ENCODE measurements around the gene OSBPL6.
A peak's percentile ranks its signal among the peaks of the same experiment; 100 is the strongest.

OSBPL6 gene

DNA sequence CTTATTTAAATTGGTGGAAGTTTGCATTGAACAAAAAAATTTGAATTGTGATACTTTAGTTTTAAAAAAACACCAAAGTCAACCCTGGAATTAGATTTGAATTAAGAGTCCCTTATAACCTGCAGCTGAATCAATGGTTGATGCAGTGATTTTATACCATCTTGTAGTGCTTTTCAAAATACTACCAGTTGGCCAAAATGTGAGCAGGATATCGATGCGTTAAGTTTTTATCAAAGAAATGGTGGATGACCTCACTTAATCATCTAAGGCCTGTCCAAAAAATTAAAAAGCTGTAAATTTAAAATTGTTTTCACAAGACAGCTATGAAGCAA lies 48.2 kb downstream of the OSBPL6 start:
- DNase-seq: no peak

DNA sequence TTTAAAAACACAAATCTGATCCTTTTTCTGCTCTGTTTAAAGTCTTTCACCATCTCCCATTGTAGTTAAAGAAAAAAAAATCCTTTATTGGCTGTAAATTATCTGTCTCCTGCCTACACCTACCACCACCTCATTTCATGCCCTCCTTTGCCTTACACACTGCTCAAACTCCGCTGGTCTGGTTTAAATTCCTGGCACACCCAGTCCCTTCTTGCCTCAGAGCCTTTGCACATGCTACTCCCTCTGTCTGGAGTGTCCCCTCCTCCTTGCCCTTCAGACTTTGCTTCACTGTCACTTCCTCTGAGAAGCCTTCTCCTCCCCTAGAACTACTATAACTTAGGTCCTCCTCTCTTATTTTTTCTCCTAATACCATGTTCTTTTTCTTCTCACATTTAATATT lies 49.6 kb downstream of the OSBPL6 start:
- no peak for DNase-seq

DNA sequence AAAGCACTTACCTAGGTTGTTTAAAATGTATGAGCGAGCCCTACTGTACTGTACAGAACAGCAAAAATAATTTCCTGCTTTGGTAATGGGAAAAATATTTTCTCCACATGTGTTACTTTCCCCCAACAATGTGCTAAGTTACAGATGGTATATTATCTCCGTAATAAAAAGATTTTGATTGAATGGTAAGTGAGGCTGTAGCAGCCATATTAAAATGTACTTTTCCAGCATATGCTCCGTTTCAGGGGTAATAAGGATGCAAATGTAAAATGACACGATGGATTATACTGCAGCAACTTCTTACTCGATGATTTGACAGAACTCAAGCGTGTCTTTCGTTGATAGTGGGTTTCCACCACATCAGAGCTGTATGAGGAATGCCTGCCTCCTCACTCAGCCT lies 50.5 kb downstream of the OSBPL6 start:
- no peak for DNase-seq

DNA sequence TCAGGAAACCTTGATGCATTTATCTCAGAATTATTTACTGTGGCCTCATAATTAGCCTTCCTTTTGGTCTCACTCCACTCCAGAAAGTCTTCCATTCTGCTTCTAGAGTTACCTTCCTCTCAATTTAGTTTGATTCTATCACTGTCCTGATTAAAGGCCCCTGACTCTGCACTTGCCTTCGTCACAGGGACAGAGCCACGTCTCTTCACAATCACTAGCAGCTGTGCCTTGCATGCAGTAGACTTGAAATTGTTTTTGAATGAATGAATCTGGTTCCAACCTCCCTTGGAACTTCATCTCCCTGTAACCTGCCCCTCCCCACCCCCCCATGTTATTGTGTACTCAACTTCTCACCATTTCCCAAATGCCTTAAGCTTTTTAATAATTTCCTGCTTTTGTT lies 52.4 kb downstream of the OSBPL6 start:
- no peak for DNase-seq

DNA sequence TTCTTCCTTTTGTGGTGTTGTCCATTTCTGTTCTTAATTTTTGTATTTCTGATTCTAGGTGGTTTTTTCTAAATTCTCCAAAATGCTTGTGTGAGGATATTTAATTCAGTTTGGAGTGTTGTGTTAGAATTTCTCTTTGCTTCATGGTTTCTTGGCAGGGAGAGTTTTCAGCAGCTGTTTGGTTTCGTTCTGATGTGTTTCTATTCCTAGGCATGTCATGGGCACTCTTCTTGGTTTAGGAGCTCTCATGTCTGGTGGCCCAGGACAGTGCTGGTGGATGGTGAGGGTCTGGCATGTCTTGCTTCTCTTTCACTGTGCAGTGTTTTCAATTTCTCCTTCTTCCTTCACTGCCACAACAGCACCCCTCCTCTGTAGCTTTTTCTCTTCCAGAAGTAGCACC lies 52.9 kb downstream of the OSBPL6 start:
- DNase-seq: no peak

DNA sequence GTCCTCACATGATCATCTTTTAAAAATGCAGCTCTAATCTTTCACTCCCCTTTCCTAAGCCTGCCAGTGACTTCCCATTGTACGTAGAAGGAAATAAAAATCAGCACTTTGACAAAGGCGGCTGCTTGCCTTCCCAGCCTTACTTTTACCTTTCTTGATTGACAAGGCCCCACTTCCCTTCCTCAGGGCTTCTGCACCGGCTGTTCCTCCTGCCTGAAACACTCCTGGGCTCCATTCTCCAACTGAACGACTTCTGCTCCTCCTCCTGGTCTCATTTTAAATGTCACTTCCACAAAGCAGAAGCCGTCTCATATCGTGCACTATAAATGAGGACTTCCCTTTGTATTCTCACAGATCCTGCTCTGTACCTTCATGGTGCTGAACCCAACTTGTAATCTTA lies 56.1 kb downstream of the OSBPL6 start:
- DNase-seq: no peak

DNA sequence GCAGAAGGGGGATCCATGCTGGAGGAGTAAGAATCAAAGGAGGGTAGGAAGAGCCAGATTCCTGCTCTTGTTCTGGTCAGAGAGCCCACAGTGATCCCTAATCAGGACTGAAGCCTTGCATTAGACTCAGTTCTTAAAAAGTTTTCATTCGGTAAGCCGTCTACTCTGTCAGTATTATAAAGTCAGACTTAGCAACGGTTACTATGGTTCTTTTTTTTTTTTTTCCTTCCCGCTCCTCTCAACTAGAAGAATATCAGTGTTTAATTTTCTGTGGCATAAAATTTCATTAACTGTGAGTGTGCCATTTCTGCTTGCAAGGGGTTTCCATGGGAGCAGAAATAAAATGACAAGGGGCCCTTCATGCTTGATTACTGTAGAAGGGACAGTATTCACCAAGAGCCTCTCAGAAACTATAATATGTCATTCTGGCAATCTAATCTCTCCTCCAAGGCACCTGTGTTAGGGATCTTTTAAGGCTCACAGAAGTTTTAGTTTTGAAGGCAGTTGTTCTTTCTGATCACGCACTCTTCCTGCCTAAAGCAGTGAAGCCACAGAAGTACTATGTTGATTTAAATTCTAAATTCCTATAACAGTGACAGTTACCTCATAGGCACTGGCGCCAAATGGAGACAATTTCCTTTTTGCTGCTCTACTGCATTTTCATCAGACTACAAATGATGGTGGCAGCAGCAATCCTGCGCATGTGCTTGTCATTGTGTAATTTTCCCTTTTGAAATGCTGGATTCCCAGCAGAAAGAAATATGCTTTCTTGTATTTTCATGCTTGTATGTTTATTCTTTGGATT lies 57.0 kb downstream of the OSBPL6 start:
- no peak for DNase-seq

DNA sequence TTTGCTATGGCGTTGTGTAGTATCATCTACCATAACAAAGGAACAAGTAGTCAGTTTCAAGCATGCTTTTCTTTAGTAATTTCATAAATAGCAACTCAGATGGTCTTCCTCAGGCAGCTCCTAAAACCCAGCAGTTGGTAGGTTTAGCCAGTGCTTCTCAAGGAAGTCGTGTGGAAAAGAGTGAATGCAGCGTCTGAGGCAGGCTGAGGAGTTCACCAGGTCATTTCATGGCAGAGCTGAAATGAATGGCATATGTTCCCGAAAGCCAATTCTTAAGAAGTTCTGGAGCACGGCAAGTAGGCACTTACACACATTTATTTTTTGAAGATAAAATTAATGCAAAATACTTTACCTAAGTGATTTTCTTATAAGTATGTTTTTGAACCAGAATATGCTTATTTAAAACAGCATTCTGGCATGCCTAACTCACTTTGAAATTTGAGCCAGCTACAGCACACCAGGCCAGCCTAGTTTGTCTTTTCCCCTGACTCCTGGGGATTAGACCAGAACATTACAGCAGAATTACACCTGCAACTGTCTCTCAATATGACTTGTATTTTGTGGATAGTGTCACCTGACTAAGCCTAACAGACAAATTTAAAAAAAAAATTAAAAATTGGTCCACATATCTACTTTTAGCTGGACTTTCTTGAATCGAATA lies 62.2 kb downstream of the OSBPL6 start:
- DNase-seq: no peak

DNA sequence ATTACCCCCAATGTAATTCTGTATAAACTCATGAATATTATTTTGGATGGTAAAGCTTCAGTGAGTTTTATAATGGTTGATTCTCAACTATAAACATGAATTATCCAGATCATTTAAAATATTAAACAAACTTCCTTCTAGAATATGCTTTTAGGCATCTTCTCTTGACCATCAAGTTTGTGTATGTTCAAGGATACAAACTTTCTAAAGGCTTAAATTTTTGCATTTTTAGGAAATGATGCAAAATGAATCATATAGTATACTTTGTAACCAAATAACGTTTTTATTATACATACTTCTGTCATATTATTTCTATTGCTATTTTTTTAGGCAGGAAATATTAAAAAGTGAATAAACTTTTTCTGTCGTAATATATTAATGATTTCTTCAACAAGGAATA lies 62.8 kb downstream of the OSBPL6 start:
- DNase-seq: no peak

DNA sequence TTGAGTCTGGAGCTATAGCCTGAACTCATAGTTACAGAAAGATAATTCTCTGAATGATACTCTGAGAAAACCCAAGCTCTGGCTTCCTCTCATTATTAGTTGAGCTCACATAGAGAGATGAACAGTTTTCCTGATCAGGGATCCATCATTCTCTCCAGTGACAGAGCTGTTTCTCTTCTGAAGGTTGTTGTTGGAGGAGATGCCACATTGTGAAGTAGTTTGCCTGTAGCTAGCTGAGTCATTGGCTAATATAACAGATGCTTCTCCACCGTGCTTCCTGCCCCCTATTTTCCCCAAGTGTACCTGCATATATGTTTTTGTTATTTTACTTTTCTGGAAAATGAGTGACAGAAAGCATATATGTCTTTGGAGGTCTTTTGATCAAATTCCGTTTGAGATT lies 64.6 kb downstream of the OSBPL6 start:
- no peak for DNase-seq

DNA sequence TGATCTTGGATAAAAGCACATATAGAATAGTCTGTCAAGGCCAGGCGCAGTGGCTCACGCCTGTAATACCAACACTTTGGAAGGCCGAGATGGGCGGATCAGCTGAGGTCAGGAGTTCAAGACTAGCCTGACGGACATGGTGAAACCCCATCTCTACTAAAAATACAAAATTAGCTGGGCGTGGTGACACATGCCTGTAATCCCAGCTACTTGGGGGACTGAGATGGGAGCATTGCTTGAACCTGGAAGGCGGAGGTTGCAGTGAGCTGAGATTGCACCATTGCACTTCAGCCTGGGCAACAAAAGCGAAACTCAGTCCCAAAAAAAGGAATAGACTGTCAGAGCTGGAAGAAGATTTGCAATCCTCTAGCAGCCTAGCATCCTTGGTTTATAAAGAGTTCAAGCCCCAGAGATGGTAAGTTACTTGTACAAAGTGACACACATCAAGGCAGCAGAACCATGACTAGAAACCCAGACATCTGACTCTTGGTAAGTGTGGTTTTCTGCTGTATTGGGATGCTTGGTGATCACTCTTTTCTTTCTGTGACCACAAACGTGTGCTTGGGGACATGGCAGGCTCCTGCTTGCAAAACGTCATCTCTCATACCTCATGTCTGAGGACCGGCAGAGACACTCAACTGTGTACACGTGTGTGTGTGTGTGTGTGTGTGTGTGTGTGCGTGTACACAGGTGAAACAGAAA lies 69.0 kb downstream of the OSBPL6 start:
- DNase-seq: no peak

DNA sequence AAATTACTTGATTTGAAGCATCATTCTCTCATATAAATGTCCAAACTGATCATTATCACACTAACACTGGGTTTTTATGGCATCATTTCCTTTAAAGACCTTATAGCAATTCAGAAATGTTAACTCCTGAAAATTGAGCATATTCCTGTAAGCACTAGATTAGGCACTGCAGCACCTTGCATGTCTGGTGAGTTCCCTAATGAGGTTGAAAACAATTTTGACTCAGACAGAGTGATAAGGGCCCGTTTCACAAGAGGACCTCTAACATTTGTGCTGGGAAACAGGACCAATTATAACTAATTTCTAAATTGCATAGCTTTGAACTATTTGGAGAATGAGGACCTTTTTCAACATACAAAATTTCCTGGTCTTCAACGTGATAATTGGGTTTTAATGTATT lies 69.9 kb downstream of the OSBPL6 start:
- DNase-seq: no peak

DNA sequence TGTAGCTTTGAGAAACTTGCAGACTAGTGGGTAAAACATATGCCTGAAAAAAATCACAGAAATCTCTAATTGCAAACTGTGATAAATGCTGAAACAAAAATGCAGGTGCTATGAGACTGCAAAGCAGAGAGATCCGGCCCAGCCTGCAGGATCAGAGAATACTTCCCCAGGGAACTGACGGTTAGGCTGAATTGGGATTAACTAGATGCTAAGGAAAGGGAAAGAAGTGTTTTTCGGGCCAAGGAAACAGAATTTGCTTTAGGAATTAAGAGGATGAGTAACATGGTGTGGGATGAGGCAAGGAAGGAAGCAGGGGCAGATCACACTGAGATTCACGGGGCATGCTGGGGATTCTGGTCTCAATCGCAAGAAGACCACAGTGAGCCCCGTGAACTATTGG lies 71.5 kb downstream of the OSBPL6 start:
- no peak for DNase-seq

DNA sequence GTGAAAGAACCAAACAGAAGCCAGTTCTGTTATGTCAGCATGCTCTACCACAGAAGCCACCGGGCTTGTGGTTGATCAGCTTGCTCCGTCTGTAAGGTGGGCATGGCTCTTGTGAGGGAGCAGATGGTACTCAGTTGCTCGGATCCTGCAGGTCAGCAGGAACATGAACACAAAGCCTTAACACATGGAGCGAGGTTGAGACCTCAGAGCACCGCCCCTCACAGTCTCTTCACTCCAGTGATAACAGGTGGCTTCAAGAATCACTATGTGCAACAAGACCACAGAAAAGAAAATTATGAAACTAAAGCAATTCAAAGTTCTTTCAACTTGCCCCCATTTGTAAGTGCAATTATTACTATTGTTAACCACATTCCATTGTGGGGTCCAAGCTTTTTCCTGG lies 72.1 kb downstream of the OSBPL6 start:
- no peak for DNase-seq

DNA sequence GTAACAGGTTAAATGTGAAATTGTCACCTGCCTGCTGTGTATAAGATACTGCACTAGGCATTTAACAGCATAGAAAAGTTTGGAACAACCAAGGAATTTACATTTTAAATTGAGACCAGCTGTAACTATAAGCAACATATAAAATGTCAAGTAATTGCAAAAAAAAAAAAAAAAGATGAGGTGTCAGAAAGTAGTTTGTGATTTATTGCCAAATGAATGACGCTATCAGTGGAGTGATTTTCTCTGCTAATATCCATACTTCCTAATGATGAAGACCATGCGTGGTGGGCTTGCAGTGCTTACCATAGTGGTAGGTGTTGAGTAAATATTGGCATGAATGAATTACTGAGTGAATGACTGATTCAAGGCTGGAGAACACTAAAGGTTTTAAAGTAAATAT lies 73.3 kb downstream of the OSBPL6 start:
- DNase-seq: no peak

DNA sequence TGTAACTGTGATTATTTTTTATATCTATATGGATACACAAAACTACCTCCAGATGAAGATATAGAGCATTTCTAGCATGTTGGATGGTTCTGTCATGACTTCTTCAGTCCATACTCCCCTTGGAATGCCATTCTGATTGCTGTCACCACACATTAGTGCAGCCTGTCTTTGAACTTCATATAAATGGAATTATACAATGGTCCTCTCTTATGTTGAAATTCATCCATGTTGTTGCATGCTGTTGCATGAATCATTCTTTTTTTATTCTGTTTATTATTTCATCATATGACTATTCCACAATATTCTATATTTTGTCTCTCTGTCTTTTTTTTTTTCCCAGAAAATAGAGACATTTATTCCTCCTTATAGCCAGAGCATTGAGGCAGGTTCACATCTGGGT lies 74.1 kb downstream of the OSBPL6 start:
- no peak for DNase-seq

DNA sequence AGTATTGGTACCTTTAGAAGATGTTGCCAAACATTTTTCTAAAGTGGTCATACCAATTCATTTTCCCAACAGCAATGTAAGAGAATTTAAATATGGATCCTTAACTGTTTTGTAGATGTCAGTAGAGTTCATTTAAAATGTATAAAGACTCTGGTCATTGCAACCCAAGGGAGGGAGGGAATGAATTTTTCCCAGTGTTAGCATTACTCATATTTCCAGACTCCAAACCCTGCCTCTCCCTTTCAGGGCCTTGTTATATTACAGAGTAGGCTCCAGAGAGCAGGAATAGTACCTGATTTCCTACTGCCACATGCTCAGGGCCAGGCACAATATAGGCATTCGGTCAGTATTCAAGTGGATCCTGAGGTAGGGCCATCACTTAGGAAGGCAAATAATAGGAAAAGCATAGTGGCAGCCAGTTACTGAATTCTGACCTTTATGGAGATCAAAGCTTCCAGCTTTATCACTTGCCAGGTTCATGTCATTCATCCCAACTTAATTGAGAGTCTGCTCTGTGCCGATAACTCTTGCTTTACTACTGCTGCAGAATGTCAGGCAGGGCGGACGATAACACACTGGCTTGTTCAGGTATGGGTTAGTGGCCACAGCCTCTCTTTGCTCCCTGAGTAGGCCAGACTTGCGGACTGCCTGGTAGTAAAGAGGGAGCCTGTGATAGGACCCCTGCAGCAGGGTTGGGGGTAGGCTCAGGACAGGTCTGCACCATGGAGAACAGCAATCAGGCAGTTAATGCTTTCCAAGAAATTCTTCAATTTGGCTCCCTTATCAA lies 75.3 kb downstream of the OSBPL6 start:
- DNase-seq: no peak

DNA sequence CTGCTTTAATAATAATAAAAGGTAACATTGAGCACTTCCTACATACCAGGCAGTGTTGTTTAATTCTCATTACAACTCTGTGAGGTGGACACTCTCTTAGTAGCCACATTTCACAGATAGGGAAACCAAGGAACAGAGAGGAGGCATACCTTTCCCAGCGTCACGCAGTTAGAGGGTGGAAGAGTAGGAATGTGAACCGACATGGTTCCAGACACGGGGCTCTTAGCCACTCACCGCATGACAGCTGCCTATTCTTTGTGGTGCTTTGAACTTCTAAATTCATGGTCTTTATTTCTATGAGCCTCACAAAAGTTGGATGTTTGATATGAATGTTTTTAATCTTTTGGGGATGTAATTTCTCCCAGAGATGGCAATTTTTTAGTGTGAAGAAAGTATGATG lies 76.0 kb downstream of the OSBPL6 start:
- DNase-seq: no peak

DNA sequence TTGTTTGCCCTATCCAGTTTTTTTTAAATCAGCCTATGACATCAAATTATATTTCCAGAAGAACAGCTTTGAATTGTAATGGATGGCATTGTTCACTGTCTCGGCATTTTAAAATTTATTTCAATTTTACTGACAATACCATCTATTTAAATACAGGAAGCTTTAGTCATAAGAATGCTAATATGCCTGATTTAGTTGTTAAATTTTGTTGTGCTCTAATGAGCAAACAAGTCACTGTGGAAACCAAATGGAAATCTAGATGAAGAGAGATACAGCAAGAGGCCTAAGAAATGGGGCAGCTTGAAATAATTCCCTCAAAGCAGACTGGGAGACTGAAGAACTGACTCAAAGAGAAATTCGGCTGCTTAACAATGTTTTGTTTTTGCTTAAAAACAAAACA lies 76.8 kb downstream of the OSBPL6 start:
- DNase-seq: no peak

DNA sequence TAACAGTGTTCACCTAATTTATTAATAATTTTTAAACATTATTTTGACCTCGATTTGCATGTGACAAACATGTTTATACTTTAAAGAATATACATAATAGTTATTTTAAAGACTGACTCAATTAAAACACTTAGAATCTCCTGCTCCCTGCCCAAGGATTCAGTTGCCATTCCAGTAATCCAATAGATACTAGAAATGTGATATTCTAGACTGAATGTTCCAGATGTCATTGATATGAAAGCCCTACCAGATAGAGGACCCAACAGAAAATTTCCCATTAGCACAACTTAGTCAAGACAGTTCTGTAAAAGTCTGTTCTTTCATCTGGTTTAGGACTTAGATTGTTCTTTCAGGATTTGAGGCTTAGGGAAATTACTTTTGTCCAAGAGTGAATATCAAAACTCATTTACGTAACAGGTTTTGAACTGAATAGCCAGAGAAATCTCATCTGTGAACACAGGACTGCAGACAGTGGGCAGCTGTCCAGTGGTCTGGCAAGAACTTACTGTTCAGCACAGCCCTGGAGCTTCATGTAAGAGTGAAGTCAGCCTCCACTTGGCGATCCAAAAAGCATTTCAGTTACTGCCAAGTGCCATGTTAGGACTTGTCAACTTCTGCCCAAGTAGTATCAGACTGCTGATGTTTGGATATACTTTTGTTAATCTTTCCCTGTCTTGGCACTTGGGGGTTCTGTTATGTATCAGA lies 77.5 kb downstream of the OSBPL6 start:
- no peak for DNase-seq

DNA sequence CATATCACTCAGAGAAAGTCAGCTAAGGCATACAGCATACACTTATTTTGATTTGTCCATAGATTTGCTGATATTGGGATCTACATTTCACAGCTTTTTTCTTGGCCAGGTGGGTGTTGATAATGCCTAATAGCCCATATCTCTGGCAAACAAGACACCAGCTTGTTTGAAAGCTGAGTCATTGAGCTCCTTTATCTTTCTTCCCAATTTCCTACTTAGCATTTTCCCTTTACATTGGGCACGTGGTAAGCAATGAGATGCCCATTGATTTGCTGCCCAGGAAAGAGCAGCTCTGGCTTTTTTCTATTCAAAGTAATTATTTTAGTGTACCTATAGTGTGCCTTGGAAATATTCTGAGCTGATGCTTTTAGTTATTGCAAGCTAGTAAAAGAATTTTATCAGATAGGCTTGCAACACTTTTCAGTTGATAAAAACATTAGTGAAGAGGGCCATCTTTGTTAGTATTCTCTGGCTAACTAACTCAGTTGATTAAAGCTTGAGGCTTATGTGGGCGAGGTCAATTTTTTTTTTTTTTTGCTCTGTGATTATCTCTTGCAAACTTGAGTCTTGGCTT lies 79.6 kb downstream of the OSBPL6 start:
- DNase-seq: peak; percentile 86

DNA sequence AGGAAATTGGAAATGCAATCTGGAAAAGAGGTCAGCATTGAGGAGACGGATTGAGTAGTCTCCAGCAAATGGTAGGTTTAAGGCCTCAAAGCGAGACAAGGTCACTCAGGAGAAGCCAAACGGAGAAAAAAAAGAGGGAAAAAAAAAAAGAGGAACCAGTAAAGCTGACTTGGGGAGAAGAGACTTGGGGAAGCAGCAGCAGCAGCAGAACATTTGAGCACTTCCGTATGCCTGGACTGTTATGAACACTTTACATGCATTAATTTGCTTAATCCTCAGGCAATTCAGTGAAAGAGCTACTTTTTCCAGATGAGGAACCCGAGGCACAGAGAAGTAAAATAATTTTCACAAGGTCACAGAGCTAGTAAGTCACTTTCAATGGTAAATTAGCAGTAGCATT lies 81.3 kb downstream of the OSBPL6 start:
- DNase-seq: peak; percentile 46

All from hematopoietic multipotent progenitor cell treated with erythropoietin and hydrocortisone succinate and interleukin-3 and kit ligand, for 6 days (in vitro differentiated cells).